Caki2 (cell line): ENCODE results near the gene TOGARAM2. TPM values are rescaled to one million over a fixed set of nuclear protein-coding genes. Genes with fewer than 3 reads are reported as not detected.

ENCODE experiments used
- DNase-seq: peaks from one replicate; pipeline ENCODE4 v3.0.0-alpha.2; 2015; ENCODE audit warnings: low read depth
- in situ Hi-C: cut with HindIII; loops from 2 replicates; pipeline ENCODE4 v1.10.0; 2016; ENCODE audit warnings: low sequenced_read_pairs, low pct_unique_long_range_greater_than_20kb, mixed read lengths
- total RNA-seq: library from RNA; depleted of rRNA; stranded (reverse); fragments of >200 nt; shearing (Covaris generic); gene quantifications from 2 replicates; pipeline ENCODE4 v1.2.3, GENCODE V29; 2014; ENCODE audit warnings: low replicate concordance

TOGARAM2 gene
- total RNA-seq, 1 experiment from 2014 or later, result not detected

DNA sequence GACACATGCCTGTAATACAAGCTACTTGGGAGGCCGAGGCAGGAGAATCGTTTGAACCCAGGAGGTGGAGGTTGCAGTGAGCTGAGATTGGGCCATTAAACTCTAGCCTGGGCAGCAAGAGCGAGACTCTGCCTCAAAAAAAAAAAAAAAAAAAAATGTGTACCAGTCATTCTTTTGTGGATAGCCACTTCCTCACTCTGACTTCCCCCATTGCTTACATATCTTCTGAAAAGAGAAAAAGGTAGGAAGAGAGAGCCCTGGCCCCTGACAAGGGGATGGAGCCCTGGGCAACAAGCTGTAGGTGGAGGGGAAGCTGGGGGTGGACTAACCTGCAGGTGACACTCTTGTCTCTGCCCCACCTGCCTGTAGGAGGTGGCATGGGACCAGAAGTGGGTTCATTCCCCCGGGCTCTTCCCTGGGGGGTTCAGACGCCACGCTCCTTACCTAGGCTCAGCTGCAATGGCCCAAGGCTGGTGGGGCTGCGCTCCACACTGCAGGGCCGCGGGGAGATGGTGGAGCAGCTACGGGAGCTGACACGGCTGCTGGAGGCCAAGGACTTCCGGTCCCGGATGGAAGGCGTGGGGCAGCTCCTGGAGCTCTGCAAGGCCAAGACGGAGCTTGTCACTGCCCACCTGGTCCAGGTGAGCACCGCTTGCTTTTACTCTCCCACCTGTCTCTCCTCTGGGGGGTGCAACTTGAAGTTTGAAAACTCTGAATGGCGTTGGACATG, 54.1 kb downstream of the TOGARAM2 start:
- in situ Hi-C loops, result no loop called here

DNA sequence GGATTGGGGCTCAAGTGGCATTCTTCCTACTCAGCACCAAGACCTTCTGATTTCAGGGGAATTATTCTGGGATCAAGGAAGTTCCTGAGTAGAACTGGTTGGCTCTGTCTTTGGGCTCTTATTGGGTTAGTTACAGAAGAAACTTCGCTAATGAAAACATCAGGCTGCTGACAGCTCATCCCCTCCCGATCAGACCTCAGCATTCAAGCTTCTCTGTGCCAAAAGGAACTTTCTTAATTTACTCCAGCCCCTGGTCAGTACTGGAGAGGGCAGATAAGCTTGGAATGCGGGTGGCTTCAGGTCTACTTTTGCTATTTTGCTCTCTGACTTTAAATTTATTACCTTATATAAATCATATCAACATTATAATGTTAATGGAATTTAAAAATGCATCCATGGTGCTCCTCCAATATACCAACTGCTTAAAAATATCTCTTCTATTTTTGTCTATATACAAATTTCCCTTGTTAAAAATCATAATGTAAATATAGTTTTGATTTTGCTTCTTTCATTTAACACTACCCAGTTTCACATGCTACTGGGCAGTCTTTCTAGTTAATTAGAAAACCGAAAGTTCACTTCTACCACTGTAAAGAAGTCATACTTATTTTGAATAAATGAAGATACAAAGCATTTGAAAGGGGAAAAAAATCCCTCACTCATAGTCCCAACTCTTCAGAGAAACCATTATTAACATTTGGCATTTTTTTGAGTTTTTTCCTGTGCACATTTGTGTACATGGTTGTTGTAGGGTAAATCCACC, 58.8 kb downstream of the TOGARAM2 start:
- in situ Hi-C loops, result no loop called here
- no peak for DNase-seq

More for the DNA sequence above, 54.1 kb downstream of the TOGARAM2 start:
- no peak for DNase-seq

- in situ Hi-C loops, result no loop called here
- no peak for DNase-seq
Measured at GRCh38 chr2:29040552-29040951, 59.5 kb downstream of the TOGARAM2 start.

DNA sequence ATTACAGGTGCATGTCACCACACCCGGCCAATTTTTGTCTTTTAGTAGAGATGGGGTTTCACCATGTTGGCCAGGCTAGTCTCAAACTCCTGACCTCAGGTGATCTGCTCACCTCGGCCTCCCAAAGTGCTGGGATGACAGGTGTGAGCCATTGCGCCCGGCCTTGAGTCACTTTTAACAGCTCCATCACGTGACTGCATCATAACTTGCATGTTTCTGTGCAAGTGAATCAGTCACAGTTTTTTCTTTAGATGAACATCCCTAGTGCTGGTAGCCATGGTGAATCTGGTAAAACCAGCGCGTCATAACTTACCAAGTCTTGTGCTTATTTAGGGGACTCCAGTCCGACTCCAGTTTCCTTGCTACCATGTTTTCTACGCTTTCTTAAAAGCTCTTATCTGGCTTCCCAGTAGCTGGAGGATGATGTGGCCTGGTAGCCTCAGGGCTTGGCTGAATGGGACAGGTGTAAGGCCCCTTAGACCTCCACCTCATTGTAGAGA, 60.1 kb downstream of the TOGARAM2 start:
- in situ Hi-C loops, result no loop called here
- DNase-seq, result no peak

- no peak for DNase-seq
- in situ Hi-C loops, result no loop called here
Measured at GRCh38 chr2:29042561-29043075, 61.5 kb downstream of the TOGARAM2 start.

DNA sequence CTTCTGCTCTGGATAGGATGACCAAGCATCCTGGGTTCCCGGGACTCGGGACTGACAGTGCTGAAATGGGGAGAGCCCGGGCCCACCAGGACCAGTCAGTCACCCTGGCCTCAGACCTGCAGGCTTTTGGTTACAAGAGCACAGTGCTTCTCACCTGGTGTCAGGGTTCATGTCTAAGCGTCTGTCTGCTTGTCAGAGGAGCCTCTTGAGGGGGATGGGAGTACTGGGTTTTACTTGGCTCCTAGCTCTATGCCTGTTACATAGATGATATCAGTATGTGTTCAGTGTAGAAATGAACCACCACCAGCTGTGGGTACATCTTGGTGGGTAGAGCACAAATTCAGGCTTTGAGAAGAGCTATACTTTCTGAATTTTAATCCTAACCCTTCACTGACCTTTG, 63.4 kb downstream of the TOGARAM2 start:
- no peak for DNase-seq
- in situ Hi-C loops, result no loop called here

DNA sequence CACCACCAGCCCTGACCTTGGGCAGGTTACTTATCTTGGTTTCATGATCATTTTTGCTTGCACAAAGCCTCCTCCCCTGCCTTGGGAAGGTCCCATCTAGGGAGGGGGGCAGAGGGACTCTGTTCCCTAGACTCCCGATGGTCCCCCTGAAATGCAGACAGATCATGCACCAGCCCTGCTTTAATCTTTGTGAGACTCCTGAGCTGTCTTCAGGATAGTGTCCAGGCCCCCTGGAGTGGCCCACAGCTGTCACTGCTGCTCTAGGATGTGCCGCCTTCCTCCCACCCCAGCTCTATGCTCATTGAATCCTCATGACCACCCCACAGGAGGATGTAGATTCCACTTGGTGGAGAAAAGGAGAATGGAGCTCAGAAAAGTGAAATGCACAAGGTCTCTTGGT, 65.2 kb downstream of the TOGARAM2 start:
- in situ Hi-C loops, result no loop called here
- no peak for DNase-seq

GRCh38 chr2:29047083-29047845, 66.2 kb downstream of the TOGARAM2 start:
- no peak for DNase-seq
- in situ Hi-C loops, result no loop called here

GRCh38 chr2:29050591-29050990, 69.5 kb downstream of the TOGARAM2 start:
- in situ Hi-C loops, result no loop called here
- no peak for DNase-seq

GRCh38 chr2:29051730-29052129, 70.6 kb downstream of the TOGARAM2 start:
- no peak for DNase-seq
- in situ Hi-C loops, result no loop called here

- DNase-seq, result no peak
- in situ Hi-C loops, result no loop called here
Measured at GRCh38 chr2:29052807-29053206, 71.7 kb downstream of the TOGARAM2 start.

DNA sequence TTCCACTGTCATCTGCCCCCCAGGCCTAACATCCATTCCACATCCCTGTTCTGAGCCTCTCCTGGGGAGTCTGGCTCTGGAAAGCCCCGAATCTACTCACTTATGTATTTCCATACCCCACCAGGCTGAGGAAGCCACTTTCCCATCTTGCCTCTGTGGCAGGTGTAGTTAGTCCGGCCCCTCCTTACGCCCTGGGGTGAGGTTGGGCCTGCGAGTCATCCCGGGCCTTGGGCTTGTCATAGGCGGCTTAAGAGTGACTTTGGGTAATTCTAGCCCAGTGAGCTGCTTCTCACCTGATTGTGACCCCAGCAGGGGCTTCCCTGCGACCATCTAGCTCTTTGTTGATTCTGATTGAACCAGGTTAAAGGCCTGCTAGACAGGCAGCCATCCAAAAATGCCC, 72.1 kb downstream of the TOGARAM2 start:
- in situ Hi-C loops, result no loop called here
- DNase-seq, result no peak

DNA sequence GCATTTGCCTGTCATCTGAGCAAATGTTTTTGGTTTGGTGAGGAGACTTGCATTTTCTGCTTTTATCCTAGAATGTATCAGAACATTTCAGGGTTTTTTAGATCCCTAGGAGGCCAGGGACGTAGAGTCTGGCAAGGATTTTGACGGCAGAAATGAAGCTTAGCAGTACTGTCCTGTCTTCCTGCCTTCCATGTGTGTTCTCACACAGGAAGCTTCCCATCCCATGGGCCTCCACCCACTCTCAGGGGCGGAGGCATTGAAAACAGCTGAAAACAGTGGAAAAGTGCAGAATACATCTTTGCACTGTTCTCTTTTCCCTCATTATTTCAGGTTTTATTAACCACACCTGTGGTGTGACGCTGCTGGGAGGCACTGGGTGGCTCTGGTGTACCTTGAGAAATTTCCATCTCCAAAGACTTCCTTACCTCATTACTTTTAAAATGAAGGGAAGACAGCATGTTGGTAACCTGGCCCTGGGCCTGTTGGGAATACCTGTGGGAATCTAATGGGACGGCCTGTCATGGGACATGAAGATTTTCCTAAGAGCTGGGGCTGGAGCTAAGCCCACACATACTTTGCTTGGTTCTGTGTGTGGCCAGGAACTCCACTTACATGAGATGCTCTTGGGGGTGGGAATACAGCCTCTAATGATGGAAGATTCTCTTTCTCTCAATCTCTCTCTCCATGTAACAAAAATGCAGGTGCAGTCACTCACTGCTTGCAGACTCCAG, 72.7 kb downstream of the TOGARAM2 start:
- DNase-seq, result peak; percentile 30
- in situ Hi-C loops, result no loop called here

DNA sequence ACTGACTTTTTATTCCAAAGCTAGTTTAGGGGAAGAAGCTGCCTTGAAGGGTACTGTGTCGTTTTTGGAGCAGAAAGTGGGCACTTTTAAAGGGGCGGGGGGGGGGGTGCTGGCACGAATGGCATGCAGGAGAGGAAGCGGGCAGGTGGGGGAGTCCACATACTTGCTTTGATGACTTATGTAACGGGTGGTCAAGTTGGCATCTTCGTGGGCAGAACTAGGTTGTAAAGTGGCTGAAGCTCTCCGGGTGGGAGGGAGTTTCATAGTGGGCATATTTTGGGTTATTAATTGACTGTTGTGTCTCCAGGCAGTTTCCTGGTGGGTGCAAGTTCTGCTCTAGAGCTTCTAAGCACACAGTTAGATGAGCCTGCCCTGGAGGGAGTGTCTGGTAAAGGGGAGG, 73.3 kb downstream of the TOGARAM2 start:
- no peak for DNase-seq
- in situ Hi-C loops, result no loop called here

- in situ Hi-C loops, result no loop called here
- DNase-seq, result no peak
Measured at GRCh38 chr2:29055601-29056000, 74.5 kb downstream of the TOGARAM2 start.

GRCh38 chr2:29056452-29056851, 75.4 kb downstream of the TOGARAM2 start:
- in situ Hi-C loops, result no loop called here
- DNase-seq, result no peak

DNA sequence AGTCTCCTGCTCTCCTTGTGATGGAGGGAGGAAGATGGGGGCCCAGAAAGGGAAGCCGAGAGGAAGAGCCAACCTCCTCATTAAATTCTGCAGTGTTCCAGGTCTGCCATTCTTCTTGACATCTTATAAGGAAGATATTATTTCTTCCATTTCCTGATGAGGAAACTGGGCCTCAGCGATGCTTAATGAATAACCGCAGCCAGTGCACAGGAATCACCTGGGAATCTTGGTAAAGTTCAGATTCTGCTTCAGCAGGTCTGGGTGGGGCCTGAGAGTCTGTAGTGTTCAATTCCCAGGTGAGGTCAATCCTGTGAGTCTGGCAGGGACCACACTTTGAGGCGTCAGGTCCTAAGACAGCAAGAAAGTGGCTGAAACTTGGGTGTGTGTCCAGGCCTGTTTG, 75.9 kb downstream of the TOGARAM2 start:
- DNase-seq, result no peak
- in situ Hi-C loops, result no loop called here

DNA sequence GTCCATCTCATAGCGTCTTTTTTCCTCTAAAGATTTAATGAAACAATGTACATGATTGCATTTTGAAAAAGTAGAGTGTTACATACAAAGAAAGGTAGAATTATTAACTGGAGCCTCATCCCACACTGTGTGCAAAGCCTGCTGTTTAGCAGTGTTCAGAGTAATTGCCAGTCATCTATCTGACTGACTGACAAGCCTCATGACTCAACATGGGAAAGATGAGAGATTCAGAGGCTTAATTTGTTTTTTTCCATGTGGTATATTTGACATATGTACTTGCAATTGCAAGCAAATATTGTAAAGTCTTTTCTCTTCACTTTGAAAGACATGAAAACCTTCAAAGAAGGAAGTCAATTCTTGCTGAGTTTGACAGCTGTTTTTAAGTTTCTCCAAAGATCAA, 78.5 kb downstream of the TOGARAM2 start:
- in situ Hi-C loops, result no loop called here
- no peak for DNase-seq
